H1 (cell line): Measurements from ENCODE around the gene CFAP92. TPM values are rescaled to one million over a fixed set of nuclear protein-coding genes. Genes with fewer than 3 reads are reported as not detected.

Source experiments
- CTCF ChIA-PET: fragments of 300-600 bp; sonication (Branson Sonifier 250); formaldehyde crosslinking; loops from one replicate; lab custom pipeline; 2021; ENCODE audit not compliant: partially characterized antibody; lab: Charles Lee
- POLR2A ChIA-PET: fragments of 300-600 bp; sonication (Branson Sonifier 250); formaldehyde crosslinking; loops from one replicate; lab custom pipeline; 2021; ENCODE audit warnings: inconsistent platforms; ENCODE audit not compliant: partially characterized antibody; lab: Charles Lee
- DNase-seq, 2 experiments: peaks; one replicate each; pipeline versions ENCODE4 v3.0.0 to v3.0.0-alpha.2; 2010 to 2022; ENCODE audit warnings: low spot score in 2 of 2, low read depth in 1 of 2, mixed read lengths in 1 of 2
- FAIRE-seq: peaks from 2 replicates; lab custom pipeline; 2011; peaks lifted over from hg19 to GRCh38; lab: Jason Lieb, UNC
- H2AFZ ChIP-seq: 2 replicates; pipeline ENCODE4 v1.8.1; 2012; ENCODE audit warnings: low read length, inconsistent platforms
- H2AK5ac ChIP-seq: 2 replicates; pipeline ENCODE4 v1.6.1; 2013; ENCODE audit warnings: low read depth, low read length
- H2BK120ac ChIP-seq: replicated peaks from 2 replicates; pipeline ENCODE3; 2013; ENCODE audit warnings: low read depth, low read length, inconsistent platforms
- H2BK12ac ChIP-seq: 2 replicates; pipeline ENCODE4 v1.6.1; 2013; ENCODE audit warnings: low read depth, low read length
- H2BK15ac ChIP-seq: 2 replicates; pipeline ENCODE4 v1.6.1; 2013; ENCODE audit warnings: low read length
- H2BK20ac ChIP-seq: 2 replicates; pipeline ENCODE4 v1.6.1; 2013; ENCODE audit warnings: low read length
- H2BK5ac ChIP-seq: 2 replicates; pipeline ENCODE4 v1.6.1; 2013; ENCODE audit warnings: low read depth, low read length
- H3K14ac ChIP-seq: 2 replicates; pipeline ENCODE4 v1.6.1; 2013; ENCODE audit warnings: inconsistent platforms; ENCODE audit not compliant: insufficient read length
- H3K18ac ChIP-seq: 2 replicates; pipeline ENCODE4 v1.6.1; 2013; ENCODE audit warnings: low read length; ENCODE audit errors: extremely low read depth
- H3K23ac ChIP-seq: 2 replicates; pipeline ENCODE4 v1.6.1; 2013; ENCODE audit warnings: inconsistent platforms; ENCODE audit not compliant: insufficient read length
- H3K23me2 ChIP-seq: 2 replicates; pipeline ENCODE4 v1.6.1; 2013; ENCODE audit warnings: low read depth, low read length
- H3K27ac ChIP-seq: 2 replicates; pipeline ENCODE4 v1.6.1; 2011; ENCODE audit warnings: low read depth, low read length, inconsistent platforms
- H3K27me3 ChIP-seq, 4 experiments: replicated peaks in 1 of 4; 1 replicate in 1 of 4; 2 replicates in 3 of 4; pipeline versions ENCODE4 v1.6.1 to v1.8.1; 2011 to 2013; ENCODE audit warnings: low read length in 3 of 4, mild to moderate bottlenecking in 3 of 4, inconsistent platforms in 2 of 4, mixed read lengths in 2 of 4, moderate library complexity in 1 of 4; ENCODE audit not compliant: control insufficient read depth in 3 of 4, insufficient read depth in 3 of 4; ENCODE audit errors: extremely low read depth in 1 of 4
- H3K36me3 ChIP-seq, 4 experiments: 2 replicates each; pipeline versions ENCODE4 v1.6.1 to v1.8.1; 2011 to 2013; ENCODE audit warnings: mild to moderate bottlenecking in 4 of 4, low read length in 3 of 4, moderate library complexity in 2 of 4, control low read depth in 1 of 4, inconsistent platforms in 1 of 4; ENCODE audit not compliant: insufficient read depth in 4 of 4, control insufficient read depth in 2 of 4
- H3K4ac ChIP-seq: replicated peaks from 2 replicates; pipeline ENCODE3; 2013; ENCODE audit warnings: low read length, low read depth, mixed read lengths, inconsistent platforms; ENCODE audit not compliant: insufficient read length
- H3K4me1 ChIP-seq, 4 experiments: replicated peaks in 1 of 4; 1 replicate in 1 of 4; 2 replicates in 3 of 4; pipeline versions ENCODE4 v1.6.1 to v1.8.1; 2011 to 2013; ENCODE audit warnings: low read length in 3 of 4, inconsistent platforms in 2 of 4, mixed read lengths in 1 of 4; ENCODE audit not compliant: insufficient read depth in 4 of 4, control insufficient read depth in 3 of 4
- H3K4me2 ChIP-seq, 2 experiments: 2 replicates each; pipeline versions ENCODE4 v1.6.1 to v1.8.1; 2011 to 2013; ENCODE audit warnings: low read depth in 2 of 2, low read length in 2 of 2, control low read depth in 1 of 2, inconsistent platforms in 1 of 2, mild to moderate bottlenecking in 1 of 2; ENCODE audit not compliant: insufficient read depth in 1 of 2
- H3K4me3 ChIP-seq, 4 experiments: fragments of 200-600, 300-600 bp in 1 of 4; sonication (generic), shearing (Covaris generic), sonication (Bioruptor Twin) in 1 of 4; 2 replicates each; pipeline versions ENCODE4 v1.5.1 to v1.8.1; 2011 to 2016; ENCODE audit warnings: low read length in 4 of 4, low read depth in 3 of 4, control low read depth in 2 of 4, inconsistent platforms in 2 of 4, mild to moderate bottlenecking in 2 of 4, mixed read lengths in 1 of 4, moderate library complexity in 1 of 4; ENCODE audit not compliant: insufficient read depth in 2 of 4; ENCODE audit errors: extremely low read depth in 1 of 4
- H3K56ac ChIP-seq: replicated peaks from 2 replicates; pipeline ENCODE3; 2013; ENCODE audit warnings: low read depth, mild to moderate bottlenecking, mixed read lengths, low read length, inconsistent platforms; ENCODE audit not compliant: insufficient read length
- H3K79me1 ChIP-seq: 2 replicates; pipeline ENCODE4 v1.6.1; 2013; ENCODE audit warnings: low read depth, low read length, control low read depth
- H3K79me2 ChIP-seq, 2 experiments: 2 replicates each; pipeline versions ENCODE4 v1.6.1 to v1.8.1; 2012 to 2013; ENCODE audit warnings: low read length in 2 of 2, mild to moderate bottlenecking in 2 of 2, inconsistent platforms in 1 of 2; ENCODE audit not compliant: insufficient read depth in 2 of 2, control insufficient read depth in 1 of 2
- H3K9ac ChIP-seq, 4 experiments: replicated peaks in 1 of 4; 1 replicate in 1 of 4; 2 replicates in 3 of 4; pipeline versions ENCODE4 v1.6.1 to v1.8.1; 2011 to 2013; ENCODE audit warnings: low read depth in 3 of 4, low read length in 3 of 4, control low read depth in 2 of 4, mild to moderate bottlenecking in 2 of 4, moderate library complexity in 2 of 4, inconsistent platforms in 1 of 4; ENCODE audit errors: extremely low read depth in 1 of 4
- H3K9me3 ChIP-seq, 2 experiments: 2 replicates each; pipeline versions ENCODE4 v1.6.1 to v1.8.1; 2012 to 2013; ENCODE audit warnings: mild to moderate bottlenecking in 2 of 2, moderate library complexity in 2 of 2, control low read depth in 1 of 2, inconsistent platforms in 1 of 2, low read depth in 1 of 2, low read length in 1 of 2, mixed read lengths in 1 of 2; ENCODE audit not compliant: insufficient read depth in 2 of 2
- H4K20me1 ChIP-seq, 2 experiments: replicated peaks in 1 of 2; 2 replicates each; pipeline versions ENCODE3 to v1.8.1; 2011 to 2013; ENCODE audit warnings: inconsistent platforms in 2 of 2, low read length in 2 of 2, mild to moderate bottlenecking in 1 of 2; ENCODE audit not compliant: insufficient read depth in 2 of 2, control insufficient read depth in 1 of 2
- H4K5ac ChIP-seq: 2 replicates; pipeline ENCODE4 v1.6.1; 2013; ENCODE audit warnings: low read length, low read depth, mixed read lengths, inconsistent platforms; ENCODE audit not compliant: insufficient read length
- H4K8ac ChIP-seq: 2 replicates; pipeline ENCODE4 v1.8.0; 2013; ENCODE audit warnings: mild to moderate bottlenecking, moderate library complexity, low read length, inconsistent platforms; ENCODE audit not compliant: insufficient read depth; ENCODE audit errors: extremely low read depth
- H4K91ac ChIP-seq: replicated peaks from 2 replicates; pipeline ENCODE3; 2013; ENCODE audit warnings: low read length, mixed read lengths, inconsistent platforms; ENCODE audit not compliant: insufficient read length
- ATF3 ChIP-seq: IDR thresholded peaks from 2 replicates; pipeline ENCODE4 v1.6.1; 2011; ENCODE audit warnings: low read depth, mild to moderate bottlenecking, low read length; ENCODE audit not compliant: insufficient read depth
- CEBPB ChIP-seq: IDR thresholded peaks from 2 replicates; pipeline ENCODE4 v1.6.1; 2012; ENCODE audit warnings: low read depth, low read length
- CHD1 ChIP-seq: IDR thresholded peaks from 2 replicates; pipeline ENCODE4 v1.6.1; 2012; ENCODE audit warnings: low read depth, low read length, improper control_type of control experiment
- FOSL1 ChIP-seq: IDR thresholded peaks from 2 replicates; pipeline ENCODE4 v1.6.1; 2011; ENCODE audit warnings: mild to moderate bottlenecking, low read depth, low read length, moderate library complexity; ENCODE audit not compliant: insufficient read depth
- HDAC2 ChIP-seq, 2 experiments: fragments of 300-600 bp in 1 of 2; sonication (generic) in 1 of 2; IDR thresholded peaks; 2 replicates each; pipeline ENCODE4 v1.6.1; 2011 to 2012; ENCODE audit warnings: low read depth in 2 of 2, low read length in 2 of 2, mild to moderate bottlenecking in 2 of 2, moderate library complexity in 2 of 2, borderline replicate concordance in 1 of 2, inconsistent platforms in 1 of 2
- KDM4A ChIP-seq: IDR thresholded peaks from one replicate; pipeline ENCODE4 v1.7.1; 2012; ENCODE audit warnings: low read depth, mild to moderate bottlenecking, moderate library complexity, low read length, inconsistent platforms; ENCODE audit not compliant: severe bottlenecking
- KDM5A ChIP-seq: fragments of 200-600 bp; IDR thresholded peaks from 2 replicates; pipeline ENCODE4 v1.7.1; 2012; ENCODE audit warnings: mild to moderate bottlenecking, low read length, inconsistent platforms, mixed read lengths
- MAFK ChIP-seq: IDR thresholded peaks from 2 replicates; pipeline ENCODE4 v1.6.1; 2012; ENCODE audit warnings: low read depth, mild to moderate bottlenecking, improper control_type of control experiment, low read length
- NRF1 ChIP-seq: IDR thresholded peaks from 2 replicates; pipeline ENCODE4 v1.6.1; 2011; ENCODE audit warnings: mild to moderate bottlenecking, low read depth, low read length, improper control_type of control experiment
- PHF8 ChIP-seq: fragments of 200-600 bp; sonication (generic); conservative IDR thresholded peaks from 2 replicates; pipeline ENCODE4 v1.7.1; 2012; ENCODE audit warnings: low read depth, mild to moderate bottlenecking, inconsistent platforms, low read length, moderate library complexity
- RBBP5 ChIP-seq: IDR thresholded peaks from 2 replicates; pipeline ENCODE4 v1.7.1; 2012; ENCODE audit warnings: low read depth, mild to moderate bottlenecking, inconsistent platforms, low read length, moderate library complexity, borderline replicate concordance
- RFX5 ChIP-seq: IDR thresholded peaks from 2 replicates; pipeline ENCODE4 v1.6.1; 2011; ENCODE audit warnings: low read depth, low read length, improper control_type of control experiment, borderline replicate concordance
- SIRT6 ChIP-seq: IDR thresholded peaks from one replicate; pipeline ENCODE4 v1.7.1; 2012; ENCODE audit warnings: low read length, inconsistent platforms
- SIX5 ChIP-seq: IDR thresholded peaks from 2 replicates; pipeline ENCODE4 v1.6.1; 2011; ENCODE audit warnings: mild to moderate bottlenecking, low read depth, low read length
- SP2 ChIP-seq: IDR thresholded peaks from 2 replicates; pipeline ENCODE4 v1.6.1; 2012; ENCODE audit warnings: mild to moderate bottlenecking, low read length, inconsistent platforms
- WGBS, 2 experiments: shearing (Covaris generic) in 1 of 2; methylation state at CpG; one replicate each; pipeline versions ENCODE4 v1.1.6 to v1.1.7; 2013 to 2015; ENCODE audit warnings: low lambda C conversion rate in 2 of 2, mixed read lengths in 2 of 2, inconsistent platforms in 1 of 2, low coverage in 1 of 2, missing lambda C conversion rate in 1 of 2; ENCODE audit not compliant: insufficient replicate concordance in 2 of 2, insufficient coverage in 1 of 2, insufficient read length in 1 of 2; ENCODE audit errors: extremely low coverage in 1 of 2, missing lambda C conversion rate in 1 of 2; 5-methylcytosine and 5-hydroxymethylcytosine counted together
- polyA plus RNA-seq, 7 experiments: library from polyadenylated mRNA; depleted of rRNA in 3 of 7; stranded (reverse) in 5 of 7; unstranded in 2 of 7; fragments of >200 nt in 5 of 7; fragments of 200-250 nt in 2 of 7; gene quantifications; 1 replicate in 5 of 7; 2 replicates in 1 of 7; 4 replicates in 1 of 7; pipeline versions ENCODE4 v1.2.1 to v1.2.3, GENCODE V29; 2011 to 2013; ENCODE audit warnings: missing spikeins in 2 of 7, mixed read lengths in 2 of 7
- total RNA-seq: library from RNA; stranded (reverse); fragmentation: NEBNext Ultra II Directional; extraction: Animal tissue kit (Norgen Biotek cat#: 25700); gene quantifications from 2 replicates; pipeline ENCODE4 v1.2.1, GENCODE V29; 2021

The CFAP92 gene
- total and polyA plus RNA-seq, 2 of the 8 experiments (the other 6 are each of a cell fraction or from before 2014, with no cell fraction given): 0.77 to 2.0 TPM

- Histone ChIP-seq H4K91ac (no peak overlapping the region), H3K23ac (no peak overlapping the region), H3K4me2 (no peak overlapping the region), H2BK15ac (no peak overlapping the region), H3K79me2 (no peaks in the 10 kb centered on the region), H2AK5ac (no peak overlapping the region), H3K4me1 (no peaks in the 10 kb centered on the region), H3K56ac (no peak overlapping the region), H3K9me3 (peaks cover 5 to 10% of the 10 kb centered on the region in 2 experiments; a peak in 2 of 4 replicates), H2BK120ac (no peak overlapping the region), H3K4me3 (no peak overlapping the region), H3K79me1 (no peaks in the 10 kb centered on the region), H2BK12ac (no peak overlapping the region), H3K18ac (no peak overlapping the region), H3K23me2 (no peaks in the 10 kb centered on the region), H3K4ac (no peak overlapping the region), H2BK20ac (no peak overlapping the region), H3K14ac (no peak overlapping the region), H3K27me3 (no peaks in the 10 kb centered on the region), H4K20me1 (no peaks in the 10 kb centered on the region), H4K5ac (no peak overlapping the region), H3K9ac (no peak overlapping the region), H2BK5ac (no peak overlapping the region), H3K27ac (no peak overlapping the region), H2AFZ (no peak overlapping the region), H3K36me3 (no peaks in the 10 kb centered on the region), H4K8ac (no peak overlapping the region)
- DNase-seq (no peak), FAIRE-seq (no peak)
- 100% methylated on average over 2 of the region's 2 CpGs; no CpG with 5 or more reads in 1 of the 2 experiments for WGBS, 2 experiments
- ChIA-PET CTCF (no interaction called here), POLR2A (no interaction called here)
- TF ChIP-seq SIRT6 (no peak), PHF8 (no peak), CHD1 (no peak), ATF3 (no peak), KDM4A (no peak), KDM5A (no peak), FOSL1 (no peak), MAFK (no peak), NRF1 (no peak), SIX5 (no peak), RFX5 (no peak), CEBPB (no peak), RBBP5 (no peak), SP2 (no peak), HDAC2 (IDR thresholded peaks at IDR 0.05; ENCODE audit: borderline replicate concordance in 1 of 2, low read depth in 2 of 2, low read length in 2 of 2) (no peak)
Measured at GRCh38 chr3:128956440-128956839, 37.4 kb downstream of the CFAP92 start.
